ENCODE results near the gene SWAP70.

Gene SWAP70

DNA sequence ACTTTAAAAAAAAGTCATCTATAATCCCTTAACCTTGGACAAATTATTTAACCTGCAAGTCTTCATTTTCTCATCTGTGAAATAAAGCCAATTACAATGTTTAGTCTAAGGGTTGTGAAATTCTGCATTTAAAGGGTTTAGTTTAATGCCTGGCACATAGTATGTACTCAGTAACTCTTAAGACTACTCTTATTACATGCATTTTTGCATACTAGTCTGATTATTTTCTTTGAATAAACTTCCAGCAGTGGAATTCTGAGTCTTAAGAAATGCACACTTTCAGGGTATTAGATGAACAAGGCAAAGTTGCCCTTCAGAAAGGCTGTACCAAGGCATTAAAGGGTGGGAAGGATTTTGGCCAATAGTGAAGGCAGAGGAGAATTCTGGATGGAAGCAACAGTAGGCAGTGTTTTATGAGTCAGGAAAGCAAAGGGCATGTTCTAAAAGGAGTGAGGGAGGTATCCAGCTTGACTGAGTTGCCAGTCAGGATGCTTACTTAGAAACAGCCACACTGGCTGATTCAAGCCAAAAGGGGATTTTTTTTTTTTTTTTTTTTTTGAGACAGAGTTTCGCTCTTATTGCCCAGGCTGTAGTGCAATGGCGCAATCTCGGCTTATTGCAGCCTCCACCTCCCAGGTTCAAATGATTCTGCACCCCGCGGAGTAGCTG lies 50.5 kb downstream of the SWAP70 start:
- H3K4me3 ChIP-seq (ENCODE audit: low read depth, low read length): no peak overlapping the region
- no peak for DNase-seq (ENCODE audit: low read depth)

DNA sequence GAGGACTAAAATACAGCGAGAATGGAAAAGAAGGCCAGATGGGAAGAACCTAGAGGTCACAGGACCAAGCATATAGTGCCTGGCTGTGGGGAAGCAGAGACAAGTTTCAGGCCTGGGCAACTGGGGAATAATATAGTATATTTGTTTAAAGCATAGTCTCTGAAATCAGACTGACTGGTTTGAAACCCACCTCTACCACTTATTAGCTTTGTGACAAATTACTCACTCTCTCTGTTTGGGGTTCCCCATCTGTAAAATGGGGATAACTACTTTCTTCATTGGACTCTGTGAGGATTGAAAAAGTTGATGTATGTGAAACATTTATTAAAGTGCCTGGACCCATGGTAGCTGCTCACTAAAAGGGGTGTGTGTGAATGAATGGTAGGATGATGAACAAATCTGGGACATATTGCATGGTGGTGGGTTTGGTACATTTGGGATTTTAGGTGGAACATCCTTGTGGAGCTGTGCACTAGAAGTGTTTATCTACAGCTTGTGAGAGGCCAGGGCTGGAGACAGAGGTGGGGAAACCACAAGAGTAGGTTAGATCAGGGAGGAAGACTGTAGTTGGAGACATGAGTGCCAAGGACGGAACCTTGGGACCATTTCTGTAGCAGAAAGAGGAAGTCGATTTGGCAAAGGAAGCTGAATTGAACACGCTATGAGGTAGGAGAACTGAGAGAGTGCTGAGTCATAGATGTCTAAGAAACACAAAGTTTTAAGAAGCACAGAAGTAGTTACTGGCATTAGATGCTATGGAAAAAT lies 52.6 kb downstream of the SWAP70 start:
- DNase-seq (ENCODE audit: low read depth): peak; percentile 75
- H3K4me3 ChIP-seq (ENCODE audit: low read depth, low read length): no peak overlapping the region

GRCh38 chr11:9717040-9717357 lies 53.1 kb downstream of the SWAP70 start:
- DNase-seq (ENCODE audit: low read depth): no peak
- H3K4me3 ChIP-seq (ENCODE audit: low read depth, low read length): no peak overlapping the region

GRCh38 chr11:9717719-9718118 lies 53.8 kb downstream of the SWAP70 start:
- no peak for DNase-seq (ENCODE audit: low read depth)

DNA sequence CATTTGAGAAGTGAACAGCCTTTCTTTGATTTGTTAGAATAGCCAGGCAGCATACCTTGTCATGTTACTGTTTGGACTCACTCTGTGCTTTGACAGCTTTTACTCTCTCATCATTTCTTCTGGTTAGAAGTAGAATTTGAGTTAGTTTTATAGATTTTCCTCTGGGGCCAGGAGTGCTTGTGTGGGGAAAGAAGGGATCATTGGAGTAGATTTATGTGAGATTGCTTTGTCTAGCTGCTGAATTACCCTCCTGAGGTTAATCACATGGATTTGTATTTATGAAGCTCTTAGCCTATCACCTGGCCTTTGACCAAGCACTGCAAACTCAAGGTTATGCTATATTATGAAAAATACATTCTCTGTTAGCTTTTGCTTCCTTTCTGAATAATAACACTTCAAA lies 54.3 kb downstream of the SWAP70 start:
- no peak overlapping the region for H3K4me3 ChIP-seq (ENCODE audit: low read depth, low read length)
- no peak for DNase-seq (ENCODE audit: low read depth)

More at GRCh38 chr11:9717719-9718118, 53.8 kb downstream of the SWAP70 start:
- H3K4me3 ChIP-seq (ENCODE audit: low read depth, low read length): no peak overlapping the region

GRCh38 chr11:9719566-9720289 lies 55.9 kb downstream of the SWAP70 start:
- DNase-seq (ENCODE audit: low read depth): no peak
- no peak overlapping the region for H3K4me3 ChIP-seq (ENCODE audit: low read depth, low read length)

DNA sequence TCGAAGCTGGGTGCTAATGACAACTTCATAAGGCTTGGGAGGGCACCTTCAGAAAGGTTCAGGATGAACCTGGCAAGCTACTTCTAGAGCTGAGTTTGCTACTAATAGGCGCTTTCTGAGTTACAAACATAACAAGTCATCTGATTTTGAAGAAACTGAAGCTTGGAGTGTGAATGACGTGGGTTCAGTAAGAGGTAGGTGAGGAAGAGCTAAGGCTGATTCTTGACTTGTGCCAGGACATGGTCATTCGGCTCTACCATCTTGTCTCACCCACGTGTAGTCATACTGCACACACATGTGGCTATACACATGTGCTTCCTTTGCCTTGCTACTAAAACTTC lies 56.4 kb downstream of the SWAP70 start:
- no peak for DNase-seq (ENCODE audit: low read depth)

GRCh38 chr11:9722023-9722422 lies 58.1 kb downstream of the SWAP70 start:
- H3K4me3 ChIP-seq (ENCODE audit: low read depth, low read length): no peak overlapping the region
- no peak for DNase-seq (ENCODE audit: low read depth)

More for the DNA sequence above, 56.4 kb downstream of the SWAP70 start:
- no peak overlapping the region for H3K4me3 ChIP-seq (ENCODE audit: low read depth, low read length)

GRCh38 chr11:9722893-9723292 lies 59.0 kb downstream of the SWAP70 start:
- H3K4me3 ChIP-seq (ENCODE audit: low read depth, low read length): no peak overlapping the region
- DNase-seq (ENCODE audit: low read depth): no peak

DNA sequence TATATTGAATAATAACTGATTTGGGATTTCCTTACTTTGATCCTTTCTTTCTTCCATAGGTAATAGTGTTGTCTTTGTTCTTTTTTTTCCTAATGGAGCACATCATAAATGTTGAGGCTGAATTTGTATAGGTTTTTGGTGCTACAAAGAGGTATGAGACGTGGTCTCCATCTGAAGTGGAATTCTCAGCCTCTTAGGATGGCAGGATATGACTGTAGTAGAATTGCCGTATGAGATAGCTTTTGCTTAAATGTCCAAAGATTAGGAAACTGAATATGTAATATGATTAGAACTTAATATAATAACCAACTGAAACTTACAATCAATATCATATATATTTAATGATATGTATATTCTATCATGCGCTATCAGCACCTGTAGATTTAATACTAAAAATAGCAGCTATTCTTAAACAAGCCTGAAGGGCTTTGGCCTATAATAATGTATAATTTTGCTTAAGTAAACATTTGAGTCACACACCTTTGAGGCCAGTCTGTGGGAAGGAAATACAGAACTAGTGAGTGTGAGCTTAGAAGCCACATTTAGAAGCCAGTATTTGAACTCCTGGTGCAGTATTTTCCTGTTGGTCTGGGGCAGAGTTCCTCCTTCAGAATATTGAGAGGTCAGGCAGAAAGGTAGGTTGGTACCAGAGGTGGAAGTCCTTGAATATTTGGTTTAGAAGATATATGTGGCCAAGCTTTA lies 62.6 kb downstream of the SWAP70 start:
- peak; percentile 36 for DNase-seq (ENCODE audit: low read depth)
- H3K4me3 ChIP-seq (ENCODE audit: low read depth, low read length): no peak overlapping the region

DNA sequence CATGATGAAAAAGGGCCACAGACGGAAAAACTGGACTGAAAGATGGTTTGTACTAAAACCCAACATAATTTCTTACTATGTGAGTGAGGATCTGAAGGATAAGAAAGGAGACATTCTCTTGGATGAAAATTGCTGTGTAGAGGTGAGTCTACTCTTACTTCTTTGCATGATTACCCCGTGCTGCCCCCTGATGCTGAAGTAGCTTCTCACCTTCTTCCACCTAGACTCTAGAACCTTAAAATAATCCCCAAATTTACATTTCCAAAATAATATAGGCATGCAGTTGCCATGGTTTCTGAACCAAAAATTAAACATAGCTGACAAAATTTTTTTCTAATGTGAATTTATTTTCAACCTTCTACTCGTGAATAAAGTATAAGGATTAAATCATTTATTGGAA lies 64.2 kb downstream of the SWAP70 start:
- no peak for DNase-seq (ENCODE audit: low read depth)
- H3K4me3 ChIP-seq (ENCODE audit: low read depth, low read length): no peak overlapping the region

GRCh38 chr11:9731256-9731655 lies 67.4 kb downstream of the SWAP70 start:
- H3K4me3 ChIP-seq (ENCODE audit: low read depth, low read length): no peak overlapping the region
- DNase-seq (ENCODE audit: low read depth): no peak

GRCh38 chr11:9732453-9732852 lies 68.6 kb downstream of the SWAP70 start:
- DNase-seq (ENCODE audit: low read depth): no peak

DNA sequence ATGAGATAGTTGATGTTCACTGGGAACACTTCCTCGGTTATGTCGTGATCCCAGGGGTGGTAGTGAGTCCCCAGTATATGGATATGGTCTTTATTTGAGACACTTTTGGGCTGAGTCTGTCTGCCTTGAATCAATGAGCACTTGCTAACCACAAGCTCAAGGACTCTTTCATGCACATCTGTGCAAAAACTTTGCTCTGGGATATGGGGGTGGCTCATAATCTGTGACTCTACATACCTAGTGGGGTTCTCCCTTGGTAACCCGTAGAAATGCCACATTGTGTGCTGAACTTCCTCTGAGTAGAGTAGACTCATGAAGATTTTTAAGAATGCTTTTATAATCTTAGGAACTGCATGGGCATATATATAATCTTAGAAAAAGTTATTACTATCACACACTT lies 69.3 kb downstream of the SWAP70 start:
- no peak for DNase-seq (ENCODE audit: low read depth)
- H3K4me3 ChIP-seq (ENCODE audit: low read depth, low read length): no peak overlapping the region

More at GRCh38 chr11:9732453-9732852, 68.6 kb downstream of the SWAP70 start:
- H3K4me3 ChIP-seq (ENCODE audit: low read depth, low read length): no peak overlapping the region

GRCh38 chr11:9735236-9735635 lies 71.4 kb downstream of the SWAP70 start:
- H3K4me3 ChIP-seq (ENCODE audit: low read depth, low read length): no peak overlapping the region
- DNase-seq (ENCODE audit: low read depth): no peak

DNA sequence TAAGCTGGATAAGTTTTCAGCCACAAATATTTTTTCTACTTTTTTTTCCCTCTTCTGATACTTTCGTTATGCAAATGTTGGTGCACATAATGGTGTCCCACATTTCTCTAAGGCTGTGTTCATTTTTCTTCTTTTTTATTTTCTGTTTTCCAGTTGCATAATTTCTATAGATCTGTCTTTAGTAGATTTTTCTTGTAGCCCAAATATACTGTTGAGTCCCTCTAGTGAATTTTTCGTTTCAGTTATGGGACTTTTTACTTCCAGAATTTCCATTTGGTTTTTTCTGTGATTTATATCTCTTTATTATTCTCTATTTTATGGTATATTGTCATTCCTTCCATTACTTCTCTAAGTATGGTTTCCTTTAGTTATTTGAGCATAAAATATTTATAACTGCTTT lies 72.0 kb downstream of the SWAP70 start:
- no peak overlapping the region for H3K4me3 ChIP-seq (ENCODE audit: low read depth, low read length)
- no peak for DNase-seq (ENCODE audit: low read depth)

- no peak for DNase-seq (ENCODE audit: low read depth)
- no peak overlapping the region for H3K4me3 ChIP-seq (ENCODE audit: low read depth, low read length)
Measured at GRCh38 chr11:9736365-9736764, 72.5 kb downstream of the SWAP70 start.

DNA sequence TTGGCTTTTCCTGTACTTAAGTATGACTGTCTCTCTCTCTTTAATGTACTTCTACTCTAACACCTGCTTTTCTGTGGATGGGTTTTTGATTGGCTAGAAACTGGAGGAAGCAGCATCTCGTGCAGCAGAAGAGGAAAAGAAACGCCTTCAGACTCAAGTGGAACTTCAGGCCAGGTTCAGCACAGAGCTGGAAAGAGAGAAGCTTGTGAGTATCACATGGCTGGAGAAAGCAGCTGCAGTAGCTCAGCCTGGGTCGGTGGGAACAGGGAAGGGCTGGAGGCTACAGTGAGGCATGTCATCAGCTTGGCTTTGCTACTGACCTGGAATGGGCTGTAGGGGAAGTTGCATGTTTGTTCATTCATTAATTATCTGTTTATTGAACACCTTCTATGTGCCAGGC lies 74.2 kb downstream of the SWAP70 start:
- no peak overlapping the region for H3K4me3 ChIP-seq (ENCODE audit: low read depth, low read length)
- DNase-seq (ENCODE audit: low read depth): no peak

GRCh38 chr11:9738707-9739106 lies 74.8 kb downstream of the SWAP70 start:
- no peak for DNase-seq (ENCODE audit: low read depth)
- no peak overlapping the region for H3K4me3 ChIP-seq (ENCODE audit: low read depth, low read length)
